Right atrium auricular region (tissue), 2 donors: ENCODE measurements around the gene GPLD1. TPM values are rescaled to one million over a fixed set of nuclear protein-coding genes. Genes with fewer than 3 reads are reported as not detected.

Source experiments
- DNase-seq: peaks from one replicate; pipeline ENCODE4 v3.0.0-alpha.2; 2019; ENCODE audit warnings: low spot score
- H3K27ac ChIP-seq, 2 donors: fragments of 200-600 bp; sonication (generic); 1 replicate in 1 of 2; 2 replicates in 1 of 2; pipeline ENCODE4 v1.5.1; 2016 to 2019
- H3K27me3 ChIP-seq, 2 donors: fragments of 200-600 bp; sonication (generic); one replicate each; pipeline versions ENCODE4 v1.5.1 to v1.6.0; 2017 to 2019
- H3K36me3 ChIP-seq: fragments of 200-600 bp; sonication (generic); one replicate; pipeline ENCODE4 v1.5.1; 2016
- H3K4me1 ChIP-seq, 2 donors: fragments of 200-600 bp; sonication (generic); one replicate each; pipeline versions ENCODE4 v1.5.1 to v1.6.0; 2017 to 2019
- H3K4me3 ChIP-seq, 2 donors: fragments of 200-600 bp; sonication (generic); 1 replicate in 1 of 2; 2 replicates in 1 of 2; pipeline ENCODE4 v1.5.1; 2017 to 2019; ENCODE audit warnings: mild to moderate bottlenecking in 1 of 2, moderate library complexity in 1 of 2
- H3K9me3 ChIP-seq, 2 donors: fragments of 200-600 bp; sonication (generic); one replicate each; pipeline ENCODE4 v1.5.1; 2019
- total RNA-seq, 2 donors: library from RNA; depleted of rRNA; stranded (reverse); fragments of >200 nt; gene quantifications; one replicate each; pipeline ENCODE4 v1.1.0, GENCODE V29; 2016
- TF ChIP-seq, protein P1 (sequence below), 2 donors: fragments of 200-600 bp; sonication (generic); IDR thresholded peaks; one replicate each; pipeline ENCODE4 v1.5.1; 2019; ENCODE audit warnings: antibody characterized with exemption in 2 of 2

Gene GPLD1
- total RNA-seq, 2 donors from 2014 or later = 0.33 to 0.71 TPM

DNA sequence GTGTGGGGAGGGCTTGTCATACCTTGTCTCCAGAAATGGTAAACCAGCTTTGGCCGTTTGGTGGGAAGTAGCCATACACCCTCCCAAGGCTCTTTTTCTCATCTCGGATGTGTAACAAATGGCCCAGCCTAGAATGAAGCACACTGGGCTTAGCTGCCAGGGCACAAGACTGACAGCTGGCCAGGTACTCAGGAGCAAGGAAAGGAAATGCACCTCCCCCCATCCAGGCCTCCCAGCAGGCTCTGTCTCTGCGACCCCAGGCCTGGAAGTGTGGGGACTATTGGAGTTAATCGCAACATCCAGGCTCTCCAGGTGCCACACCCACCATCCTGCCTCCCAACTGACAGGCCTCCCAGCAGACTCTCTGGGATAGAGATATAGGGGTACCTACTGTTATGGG lies 43.7 kb downstream of the GPLD1 start:
- Histone ChIP-seq H3K27ac (no peak overlapping the region), H3K4me3 (no peak overlapping the region)
- TF ChIP-seq, protein P1, sequence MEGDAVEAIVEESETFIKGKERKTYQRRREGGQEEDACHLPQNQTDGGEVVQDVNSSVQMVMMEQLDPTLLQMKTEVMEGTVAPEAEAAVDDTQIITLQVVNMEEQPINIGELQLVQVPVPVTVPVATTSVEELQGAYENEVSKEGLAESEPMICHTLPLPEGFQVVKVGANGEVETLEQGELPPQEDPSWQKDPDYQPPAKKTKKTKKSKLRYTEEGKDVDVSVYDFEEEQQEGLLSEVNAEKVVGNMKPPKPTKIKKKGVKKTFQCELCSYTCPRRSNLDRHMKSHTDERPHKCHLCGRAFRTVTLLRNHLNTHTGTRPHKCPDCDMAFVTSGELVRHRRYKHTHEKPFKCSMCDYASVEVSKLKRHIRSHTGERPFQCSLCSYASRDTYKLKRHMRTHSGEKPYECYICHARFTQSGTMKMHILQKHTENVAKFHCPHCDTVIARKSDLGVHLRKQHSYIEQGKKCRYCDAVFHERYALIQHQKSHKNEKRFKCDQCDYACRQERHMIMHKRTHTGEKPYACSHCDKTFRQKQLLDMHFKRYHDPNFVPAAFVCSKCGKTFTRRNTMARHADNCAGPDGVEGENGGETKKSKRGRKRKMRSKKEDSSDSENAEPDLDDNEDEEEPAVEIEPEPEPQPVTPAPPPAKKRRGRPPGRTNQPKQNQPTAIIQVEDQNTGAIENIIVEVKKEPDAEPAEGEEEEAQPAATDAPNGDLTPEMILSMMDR (IDR thresholded peaks at IDR 0.05) = no peak

GRCh38 chr6:24444588-24444987 lies 44.8 kb downstream of the GPLD1 start:
- H3K4me3 ChIP-seq = no peak overlapping the region
- H3K36me3 ChIP-seq = no peaks in the 10 kb centered on the region
- H3K27ac ChIP-seq = no peak overlapping the region
- no peak for DNase-seq
- no peaks in the 10 kb centered on the region for H3K4me1 ChIP-seq
- H3K27me3 ChIP-seq = no peaks in the 10 kb centered on the region
- H3K9me3 ChIP-seq = no peaks in the 10 kb centered on the region
- TF ChIP-seq, protein P1 (IDR thresholded peaks at IDR 0.05) = no peak

More for the DNA sequence above, 43.7 kb downstream of the GPLD1 start:
- DNase-seq = no peak
- Histone ChIP-seq H3K27me3 (no peaks in the 10 kb centered on the region), H3K4me1 (no peaks in the 10 kb centered on the region), H3K9me3 (no peaks in the 10 kb centered on the region), H3K36me3 (no peaks in the 10 kb centered on the region)

GRCh38 chr6:24441599-24441904 lies 47.8 kb downstream of the GPLD1 start:
- H3K27me3 ChIP-seq = no peaks in the 10 kb centered on the region
- TF ChIP-seq, protein P1 (IDR thresholded peaks at IDR 0.05) = no peak
- no peaks in the 10 kb centered on the region for H3K9me3 ChIP-seq
- H3K4me3 ChIP-seq = no peak overlapping the region
- no peaks in the 10 kb centered on the region for H3K4me1 ChIP-seq
- DNase-seq = no peak
- H3K27ac ChIP-seq = no peak overlapping the region
- no peaks in the 10 kb centered on the region for H3K36me3 ChIP-seq

- Histone ChIP-seq H3K4me3 (no peak overlapping the region), H3K9me3 (no peaks in the 10 kb centered on the region)
Measured at GRCh38 chr6:24440897-24441598, 48.3 kb downstream of the GPLD1 start.

GRCh38 chr6:24439858-24440539 lies 49.4 kb downstream of the GPLD1 start:
- Histone ChIP-seq H3K36me3 (no peaks in the 10 kb centered on the region), H3K27ac (no peak overlapping the region)

More at GRCh38 chr6:24440897-24441598, 48.3 kb downstream of the GPLD1 start:
- no peaks in the 10 kb centered on the region for H3K4me1 ChIP-seq
- DNase-seq = no peak
- H3K27ac ChIP-seq = no peak overlapping the region
- TF ChIP-seq, protein P1 (IDR thresholded peaks at IDR 0.05) = no peak
- H3K36me3 ChIP-seq = no peaks in the 10 kb centered on the region
- H3K27me3 ChIP-seq = no peaks in the 10 kb centered on the region

More at GRCh38 chr6:24439858-24440539, 49.4 kb downstream of the GPLD1 start:
- TF ChIP-seq, protein P1 (IDR thresholded peaks at IDR 0.05) = no peak
- Histone ChIP-seq H3K4me1 (no peaks in the 10 kb centered on the region), H3K27me3 (no peaks in the 10 kb centered on the region), H3K4me3 (no peak overlapping the region), H3K9me3 (no peaks in the 10 kb centered on the region)
- no peak for DNase-seq
